HG03575 (cell line): ENCODE measurements around the gene TMEM163.

Experiments used
- ATAC-seq: cut with Tn5 transposase; IDR thresholded peaks from one replicate; pipeline ENCODE4 v1.9.1; 2021; ENCODE audit not compliant: unreplicated experiment, insufficient number of reproducible peaks, low FRiP score; ENCODE audit errors: extremely low read depth

Gene TMEM163

GRCh38 chr2:134704173-134704572 is 14.6 kb downstream of the TMEM163 start:
- ATAC-seq = no peak

- ATAC-seq = no peak
Observed at GRCh38 chr2:134703426-134703825, 15.4 kb downstream of the TMEM163 start.

GRCh38 chr2:134700730-134701129 is 18.1 kb downstream of the TMEM163 start:
- no peak for ATAC-seq

- no peak for ATAC-seq
Observed at GRCh38 chr2:134694411-134694810, 24.4 kb downstream of the TMEM163 start.

GRCh38 chr2:134693359-134694330 is 25.2 kb downstream of the TMEM163 start:
- ATAC-seq = no peak

- ATAC-seq = no peak
Observed at GRCh38 chr2:134692499-134692898, 26.3 kb downstream of the TMEM163 start.

GRCh38 chr2:134690629-134691215 is 28.1 kb downstream of the TMEM163 start:
- ATAC-seq = no peak

GRCh38 chr2:134689315-134689714 is 29.5 kb downstream of the TMEM163 start:
- ATAC-seq = no peak

- ATAC-seq = no peak
Observed at GRCh38 chr2:134685967-134686366, 32.8 kb downstream of the TMEM163 start.

GRCh38 chr2:134683561-134684112 is 35.2 kb downstream of the TMEM163 start:
- peak; percentile 71 for ATAC-seq

GRCh38 chr2:134682726-134683125 is 36.1 kb downstream of the TMEM163 start:
- ATAC-seq = no peak

GRCh38 chr2:134681201-134681600 is 37.6 kb downstream of the TMEM163 start:
- no peak for ATAC-seq

- no peak for ATAC-seq
Observed at GRCh38 chr2:134679745-134680144, 39.1 kb downstream of the TMEM163 start.

- no peak for ATAC-seq
Observed at GRCh38 chr2:134679294-134679693, 39.5 kb downstream of the TMEM163 start.

- ATAC-seq = no peak
Observed at GRCh38 chr2:134677856-134678756, 40.7 kb downstream of the TMEM163 start.

- ATAC-seq = no peak
Observed at GRCh38 chr2:134676960-134677359, 41.8 kb downstream of the TMEM163 start.

- no peak for ATAC-seq
Observed at GRCh38 chr2:134675314-134675713, 43.5 kb downstream of the TMEM163 start.

- ATAC-seq = no peak
Observed at GRCh38 chr2:134674687-134675086, 44.1 kb downstream of the TMEM163 start.

- no peak for ATAC-seq
Observed at GRCh38 chr2:134671513-134671912, 47.3 kb downstream of the TMEM163 start.
